DMS79 treated with DMSO at 0.1 percent for 48 hours (cell line): Measurements from ENCODE around the gene RIC3.
A peak's percentile ranks its signal among the peaks of the same experiment; 100 is the strongest.

ENCODE experiments used
- DNase-seq: peaks from one replicate; lab custom pipeline; 2025; lab: John Stamatoyannopoulos, UW

The RIC3 gene

DNA sequence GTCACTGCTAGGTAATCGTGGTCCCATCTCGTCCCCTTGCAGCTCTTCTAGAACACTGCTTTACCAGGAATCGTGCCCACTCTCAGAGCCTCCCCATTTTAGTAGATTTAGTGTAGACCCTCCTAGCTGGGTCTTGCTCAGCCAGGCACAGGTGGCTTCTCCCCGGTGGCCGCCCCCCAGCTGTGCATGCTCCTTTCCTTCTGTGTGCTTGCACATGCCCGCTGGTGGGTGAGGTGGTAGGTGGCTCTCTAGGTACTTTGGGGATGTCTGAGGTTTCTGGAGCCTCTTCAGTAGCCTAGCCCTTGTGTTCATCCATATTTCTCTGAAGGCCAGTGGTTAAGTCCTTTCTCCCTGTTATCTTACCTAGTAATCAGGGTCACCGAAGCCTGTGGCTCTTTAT is 82.3 kb downstream of the RIC3 start:
- DNase-seq: no peak

DNA sequence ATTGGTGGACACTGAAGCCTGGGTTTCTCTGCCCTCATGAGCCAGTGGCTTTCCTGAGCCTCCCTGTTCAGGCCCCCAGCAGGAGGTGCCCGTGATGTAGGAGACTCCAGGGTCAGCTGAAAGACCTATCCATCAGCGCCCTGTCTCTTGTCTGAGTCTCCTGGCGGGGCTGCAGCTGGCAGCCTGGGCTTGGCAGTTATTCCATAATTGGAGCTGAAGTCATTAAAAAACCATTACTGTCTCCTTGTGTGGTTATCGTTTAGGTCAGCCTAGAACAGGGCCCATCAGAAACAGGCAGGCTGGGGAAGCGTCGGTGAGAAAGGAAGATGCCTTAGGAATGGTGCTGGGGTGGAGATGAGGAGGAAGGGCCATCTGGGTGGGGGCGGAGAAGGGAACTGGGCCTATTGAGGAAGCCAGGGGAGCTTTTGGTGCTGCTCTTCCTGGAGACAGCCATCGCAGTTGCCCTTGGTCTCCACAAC is 82.8 kb downstream of the RIC3 start:
- peak; percentile 30 for DNase-seq

DNA sequence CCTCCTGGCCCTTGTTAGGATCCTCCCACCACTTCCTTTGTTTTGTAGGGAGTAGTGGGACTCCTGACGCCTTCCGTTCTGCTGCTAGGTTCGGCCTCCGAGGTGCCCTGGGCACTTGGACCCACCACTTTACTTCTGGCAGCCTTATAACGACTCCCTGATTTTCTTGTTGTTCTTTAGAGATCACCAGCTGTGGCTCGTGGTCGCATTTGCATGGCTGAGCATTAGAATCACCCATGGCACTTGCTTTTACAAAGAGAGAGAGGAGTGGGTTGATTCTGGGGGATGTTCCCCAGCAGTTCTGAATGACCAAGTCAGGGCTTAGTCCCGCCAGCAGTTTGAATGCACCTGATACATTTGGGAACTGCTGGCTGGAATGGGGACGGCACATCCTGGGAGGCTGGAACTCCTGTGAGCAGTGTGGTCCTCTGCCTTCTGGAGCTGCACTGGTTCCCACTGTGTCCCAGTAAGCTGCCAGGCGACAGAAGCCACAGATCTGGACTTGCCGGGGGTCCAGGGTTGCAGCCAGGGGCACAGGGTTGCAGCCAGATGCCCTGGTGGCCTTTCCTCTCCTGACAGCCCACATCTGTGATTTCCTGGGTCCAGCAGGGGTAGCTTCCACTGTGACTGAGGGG is 83.7 kb downstream of the RIC3 start:
- no peak for DNase-seq

DNA sequence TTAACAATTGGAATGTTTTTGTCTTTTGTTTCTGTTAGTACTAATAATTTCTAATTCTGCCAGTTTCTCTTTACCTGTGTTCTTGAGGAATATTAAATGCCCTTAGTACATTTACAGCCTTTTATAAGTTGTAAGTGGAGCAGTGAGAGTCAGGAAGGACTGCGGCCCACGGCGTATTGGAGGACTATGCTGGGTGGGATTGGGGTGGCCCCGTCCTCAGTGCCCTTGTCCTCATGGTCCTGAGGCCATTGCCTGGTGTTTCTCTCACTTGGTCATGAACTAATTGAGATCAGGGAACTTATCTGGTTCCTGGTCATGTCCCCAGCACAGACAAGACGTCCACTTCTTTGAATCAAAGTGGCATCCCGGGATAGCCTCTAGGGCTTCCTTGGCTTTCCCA is 84.5 kb downstream of the RIC3 start:
- no peak for DNase-seq

DNA sequence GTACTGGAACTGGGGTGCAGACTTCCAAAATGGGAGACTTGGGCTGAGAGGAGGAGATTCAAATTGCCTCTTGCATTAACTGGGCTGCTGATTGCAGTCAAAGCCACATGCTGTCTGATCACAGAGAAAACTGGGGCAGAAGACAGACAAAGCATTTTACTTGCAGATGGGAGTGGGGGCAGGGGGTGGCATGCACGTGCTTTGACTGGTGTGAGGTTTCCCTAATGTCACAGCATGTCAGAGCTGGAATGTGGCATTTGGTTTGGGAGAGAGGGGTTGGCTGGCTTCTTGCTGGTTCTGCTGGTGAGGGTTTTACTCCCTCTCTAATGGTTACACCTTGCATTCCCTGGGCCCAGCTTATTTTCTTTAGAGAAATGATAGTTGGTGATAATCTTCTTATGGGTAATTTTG is 84.9 kb downstream of the RIC3 start:
- no peak for DNase-seq

DNA sequence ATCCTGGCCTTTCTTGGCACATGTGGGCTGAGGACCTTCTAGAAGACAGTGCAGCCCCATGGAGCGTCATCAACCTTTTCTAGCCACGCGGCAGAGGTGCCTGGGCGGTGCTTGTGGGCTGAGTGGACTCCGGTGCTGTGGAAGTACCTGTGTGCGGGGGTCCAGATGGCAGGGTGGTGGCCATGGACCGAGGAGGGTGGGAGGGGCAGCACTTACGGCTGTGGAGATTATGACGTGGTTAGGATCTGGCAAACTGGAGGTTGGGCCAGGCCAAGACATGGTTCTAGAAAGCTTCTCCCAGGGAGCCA is 85.8 kb downstream of the RIC3 start:
- DNase-seq: no peak

DNA sequence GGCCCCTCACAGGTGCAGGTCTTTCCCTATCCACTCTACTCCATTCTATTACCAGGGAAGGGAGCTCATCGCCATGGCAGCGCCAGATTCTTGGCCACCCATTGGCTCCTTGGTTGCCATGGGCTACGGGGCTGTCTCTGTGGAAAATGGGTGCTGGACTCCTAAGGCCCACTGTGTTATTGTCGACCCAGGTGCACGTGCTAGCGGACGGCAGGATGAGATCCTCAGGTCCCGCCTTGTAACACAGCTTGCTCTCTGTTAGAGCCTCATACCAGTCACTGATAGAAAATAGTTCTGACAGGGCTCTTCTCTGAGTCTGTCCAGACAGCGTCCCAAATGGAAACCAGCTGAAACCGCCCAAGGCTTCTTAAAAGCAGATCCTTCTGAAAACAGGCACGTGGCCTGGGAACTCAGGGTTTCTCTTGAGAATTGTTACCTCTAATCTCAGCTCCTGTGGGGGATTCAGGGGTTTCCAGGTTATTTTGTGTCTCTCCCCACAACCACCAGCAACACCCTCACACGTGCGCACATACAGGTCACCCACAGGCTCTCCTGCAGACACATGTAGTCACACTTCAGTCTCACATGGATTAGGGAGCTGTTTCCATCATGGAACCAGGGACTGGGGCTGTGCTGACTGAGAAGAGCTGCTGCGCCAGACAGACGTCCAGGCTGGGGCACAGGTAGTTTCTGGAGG is 86.3 kb downstream of the RIC3 start:
- peak; percentile 28 for DNase-seq

DNA sequence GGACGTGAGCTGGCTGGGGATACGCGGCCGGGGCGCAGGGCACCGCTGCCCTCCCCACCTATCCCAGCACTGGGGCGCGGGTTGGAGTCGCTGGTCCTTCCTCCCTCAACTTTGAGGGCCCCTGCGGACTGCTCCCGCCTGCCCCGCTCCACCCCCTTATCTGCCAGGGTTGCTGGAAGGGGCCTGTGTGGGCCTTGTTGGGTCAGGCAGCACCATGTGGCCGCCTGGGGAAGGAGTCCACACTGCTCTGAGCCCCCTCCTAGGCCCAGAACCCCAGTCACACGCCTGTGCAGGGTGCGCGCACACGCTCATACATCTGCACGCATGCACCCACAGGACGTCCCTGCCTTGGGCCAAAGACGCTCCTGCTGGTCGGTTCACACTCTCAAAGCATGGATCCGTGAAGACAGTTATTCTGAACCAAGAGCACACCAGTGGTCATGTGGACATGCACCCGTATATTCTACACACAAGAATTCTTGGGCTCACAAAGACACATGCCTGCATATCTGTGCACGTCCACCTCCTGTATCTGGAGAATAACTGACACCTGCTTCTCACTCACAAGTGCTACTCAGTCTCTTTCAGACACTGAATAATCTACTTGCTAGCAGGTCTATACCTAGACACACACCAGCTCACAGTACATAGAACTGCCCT is 87.1 kb downstream of the RIC3 start:
- DNase-seq: no peak

DNA sequence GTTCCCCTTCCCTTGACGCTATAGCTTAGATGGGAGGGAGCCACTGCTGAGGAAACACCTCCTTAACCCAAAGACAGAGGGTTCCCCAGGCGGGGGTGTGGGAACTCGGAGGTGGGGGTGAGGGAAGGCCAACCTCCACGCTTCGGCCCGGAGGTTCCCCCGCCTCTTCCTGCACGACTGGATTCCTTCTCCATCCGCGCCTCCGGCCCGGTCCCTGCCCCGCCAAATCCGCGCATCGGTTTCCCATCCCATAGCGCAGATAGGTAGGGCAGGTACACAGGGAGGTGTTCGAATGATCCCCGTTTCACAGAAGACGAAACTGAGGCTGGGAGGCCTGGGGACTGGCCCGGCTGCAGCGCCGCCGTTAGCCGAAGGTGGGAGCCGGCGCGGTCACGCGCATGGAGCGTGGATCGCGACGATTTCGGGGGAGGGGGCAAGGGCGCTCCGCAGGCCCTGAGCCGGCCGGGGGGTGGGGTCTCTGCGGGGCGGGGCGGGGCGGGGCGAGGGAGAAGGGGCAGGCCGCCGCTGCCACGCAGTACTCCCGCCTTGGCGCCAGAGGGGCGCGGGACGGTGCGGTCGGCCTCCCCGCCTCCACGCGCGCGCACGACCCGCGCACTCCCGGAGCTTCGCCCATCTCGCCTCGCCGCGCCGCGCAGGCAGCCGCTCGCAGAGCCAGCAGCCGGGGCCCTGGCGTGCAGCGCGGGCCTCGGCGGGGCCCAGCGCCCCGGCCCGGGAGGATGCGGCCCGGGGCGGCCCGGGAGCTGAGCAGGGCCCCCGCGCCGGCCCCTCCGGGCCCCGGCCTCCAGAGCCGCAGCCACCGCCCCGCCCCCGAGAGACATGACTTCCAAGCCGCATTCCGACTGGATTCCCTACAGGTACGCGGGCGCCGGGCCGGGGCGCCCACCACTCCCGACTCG is 87.9 kb downstream of the RIC3 start, which contains the start of gene TUB:
Gene TUB, plus strand, starts transcription at position 538 of the 917 bp plus-strand sequence. Its CDS starts 300 bp downstream, at position 838.
- no peak for DNase-seq

DNA sequence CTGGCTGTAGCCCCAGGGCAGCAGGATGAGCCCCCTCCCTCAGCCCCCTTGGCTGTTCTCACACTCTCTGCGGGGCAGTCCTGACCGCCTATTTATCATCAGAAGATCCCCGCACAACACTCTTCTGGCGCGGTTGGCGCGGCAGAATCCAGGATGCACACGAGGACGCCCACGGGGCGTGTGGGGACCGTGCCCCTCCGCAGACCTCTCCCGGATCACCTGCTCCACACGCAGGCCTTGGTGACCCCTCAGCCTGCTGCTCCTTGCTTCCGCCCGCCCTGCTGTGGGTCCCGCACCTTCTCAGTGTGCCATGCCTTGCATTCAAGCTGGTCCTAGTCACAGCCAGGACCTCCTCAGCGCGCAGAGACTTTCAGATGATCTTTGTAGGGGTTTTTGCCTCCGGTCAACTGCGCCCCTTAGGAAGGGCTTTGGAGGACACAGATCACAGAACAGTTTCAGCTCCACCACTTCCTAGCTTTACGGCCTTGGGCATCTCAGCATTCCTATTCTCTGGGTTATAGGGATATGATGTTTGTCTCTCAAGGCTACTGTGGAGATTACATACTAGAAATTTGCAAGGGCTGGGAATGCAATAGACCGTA is 88.7 kb downstream of the RIC3 start:
- DNase-seq: no peak

DNA sequence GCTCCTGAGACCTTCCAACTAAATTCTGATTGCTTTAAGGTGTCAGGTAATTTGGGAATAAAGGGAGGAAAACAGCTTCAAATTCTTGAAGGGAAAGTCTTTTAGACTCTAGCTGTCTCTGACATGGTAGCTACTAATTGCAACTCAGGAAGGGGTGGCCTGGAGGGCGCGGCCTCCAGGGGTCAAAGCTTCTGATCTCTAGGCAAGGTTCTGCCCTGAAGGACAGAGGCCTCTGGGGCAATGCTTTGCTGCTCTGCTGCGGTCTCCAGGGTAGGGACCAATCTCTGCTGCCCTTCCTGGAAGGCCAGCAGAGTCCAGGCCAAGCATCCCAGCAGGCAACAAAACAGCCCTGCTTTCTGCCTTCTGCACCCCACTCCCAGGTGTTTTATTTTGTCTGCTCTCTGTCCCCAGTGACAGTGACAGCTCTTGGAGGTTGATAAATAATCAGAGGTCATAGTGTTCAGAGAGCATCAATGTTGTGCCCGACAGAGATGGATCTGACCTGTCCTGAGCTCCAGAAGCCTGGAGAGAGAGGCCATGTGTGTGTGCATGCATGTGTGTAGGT is 89.6 kb downstream of the RIC3 start:
- DNase-seq: no peak

DNA sequence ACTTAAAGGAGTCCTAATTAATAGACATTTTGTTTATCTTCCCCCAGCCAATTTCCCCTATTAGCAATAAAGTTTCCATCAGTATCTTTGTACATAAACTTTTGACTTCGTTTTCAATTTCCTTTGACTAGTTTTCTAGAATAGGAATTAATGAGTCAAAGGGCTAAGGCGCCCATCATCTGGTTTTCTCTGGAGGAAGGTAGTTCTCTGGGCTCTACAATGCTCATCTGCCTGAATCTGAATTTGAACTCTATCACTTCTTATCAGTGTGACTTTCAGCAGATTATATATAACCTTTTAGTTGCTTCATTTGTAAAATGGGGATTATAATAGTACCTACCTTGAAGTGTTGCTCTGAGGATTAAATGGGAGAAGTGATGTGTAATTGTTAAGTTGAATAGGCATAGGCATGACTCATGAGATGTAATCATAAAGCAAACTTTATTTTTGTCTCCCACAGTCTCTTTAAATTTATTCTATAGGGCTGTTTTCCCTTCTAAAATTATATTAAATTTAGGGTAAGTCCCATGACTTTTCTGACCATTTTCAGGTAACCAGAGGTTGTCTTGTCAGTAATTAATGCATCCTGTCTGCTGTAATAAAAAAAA is 93.6 kb downstream of the RIC3 start:
- no peak for DNase-seq

DNA sequence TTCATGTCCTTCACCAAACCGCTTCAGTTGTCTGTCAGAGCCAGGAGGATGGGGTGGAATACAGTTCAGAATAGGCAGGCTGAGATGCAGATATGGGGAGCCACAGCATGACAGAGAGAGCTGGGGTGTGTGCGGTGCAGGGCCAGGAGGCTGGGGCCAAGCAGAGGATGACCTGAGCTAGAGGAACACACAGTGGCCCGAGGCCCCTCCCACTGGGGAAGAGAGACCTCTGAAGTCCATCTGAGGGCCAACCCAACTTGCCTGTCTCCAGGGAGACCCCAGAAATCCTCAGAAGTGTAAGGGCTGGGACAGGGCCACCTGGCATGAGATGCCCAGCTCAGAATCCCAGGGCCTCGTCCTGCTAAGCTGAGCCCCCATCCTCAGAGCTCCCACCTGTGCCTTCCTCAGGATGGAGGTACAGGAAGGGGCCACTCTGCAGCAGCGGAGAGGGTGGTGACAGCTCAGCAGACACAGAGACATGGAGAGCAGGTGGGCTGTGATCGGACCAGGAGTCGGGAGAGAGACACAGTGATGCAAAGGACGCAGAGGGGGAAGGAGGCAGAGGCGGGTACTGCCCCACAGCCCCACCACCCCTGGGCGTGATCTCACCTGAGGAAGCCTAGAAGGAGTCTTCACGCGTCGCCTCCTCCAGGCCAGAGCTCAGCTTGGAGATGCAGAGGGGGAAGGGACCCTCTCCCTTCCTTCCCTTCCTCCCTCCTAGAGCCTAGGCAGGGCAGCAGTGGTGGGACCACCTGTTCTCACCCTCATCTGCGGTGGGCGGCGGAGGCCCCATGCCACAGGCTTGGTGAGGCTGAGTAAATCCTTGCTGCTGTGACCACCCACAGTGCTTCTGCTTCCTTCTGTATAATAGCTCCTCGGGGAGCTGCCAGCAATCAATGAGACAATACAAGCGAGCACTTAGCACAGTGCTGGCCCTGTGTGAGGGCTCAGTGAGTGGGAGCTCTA is 96.9 kb downstream of the RIC3 start:
- DNase-seq: no peak

DNA sequence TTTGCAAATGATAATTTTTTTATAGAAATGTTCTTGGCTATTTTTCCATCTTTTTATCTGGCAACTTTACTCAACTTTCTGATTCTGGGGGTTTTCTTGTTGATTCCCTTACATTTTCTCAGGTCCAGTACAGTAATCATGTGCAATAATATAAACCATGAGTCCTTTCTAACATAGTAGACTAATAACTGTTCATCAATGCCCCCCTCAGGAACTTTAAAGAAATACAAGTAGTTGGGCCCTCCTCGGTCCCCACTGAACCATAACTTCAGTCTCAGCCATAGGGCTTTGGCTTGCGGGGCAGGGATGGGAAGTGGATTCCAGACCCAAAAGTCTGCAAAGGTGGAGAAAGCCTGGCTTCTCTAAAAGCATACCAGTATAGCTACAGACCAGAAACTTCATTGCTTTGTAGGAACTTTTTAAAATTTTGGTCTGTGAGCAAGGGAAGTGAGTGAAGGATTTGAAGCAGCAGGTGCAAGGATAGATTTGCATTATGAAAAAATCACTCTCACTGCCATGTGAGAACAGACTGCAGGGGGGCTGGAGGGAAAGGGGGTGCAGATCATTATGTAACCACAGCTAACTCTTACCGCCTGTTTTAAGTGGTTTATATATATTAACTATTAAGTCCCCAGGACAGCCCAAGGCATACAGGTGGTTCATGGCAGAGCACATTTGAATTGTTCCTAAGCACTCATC is 98.3 kb downstream of the RIC3 start:
- peak; percentile 17 for DNase-seq

DNA sequence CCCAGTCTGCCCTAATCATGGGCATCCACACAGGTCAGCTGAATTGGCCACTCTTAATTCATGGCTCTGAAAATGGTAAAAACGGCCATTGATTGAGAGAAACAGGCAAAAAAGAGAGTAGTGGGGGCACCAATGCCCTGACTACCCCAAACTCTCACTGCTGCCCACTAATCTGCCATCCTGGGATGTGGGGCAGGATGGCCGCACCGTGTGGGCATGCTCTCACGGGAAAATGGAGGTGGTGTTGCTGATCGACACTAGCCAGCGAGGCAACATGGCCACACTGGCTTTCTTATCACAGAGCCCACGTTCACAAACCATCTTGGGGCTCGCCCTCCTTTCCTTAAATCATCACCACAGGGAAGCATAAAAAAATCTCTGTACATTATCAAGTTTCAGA is 99.1 kb downstream of the RIC3 start:
- DNase-seq: no peak

DNA sequence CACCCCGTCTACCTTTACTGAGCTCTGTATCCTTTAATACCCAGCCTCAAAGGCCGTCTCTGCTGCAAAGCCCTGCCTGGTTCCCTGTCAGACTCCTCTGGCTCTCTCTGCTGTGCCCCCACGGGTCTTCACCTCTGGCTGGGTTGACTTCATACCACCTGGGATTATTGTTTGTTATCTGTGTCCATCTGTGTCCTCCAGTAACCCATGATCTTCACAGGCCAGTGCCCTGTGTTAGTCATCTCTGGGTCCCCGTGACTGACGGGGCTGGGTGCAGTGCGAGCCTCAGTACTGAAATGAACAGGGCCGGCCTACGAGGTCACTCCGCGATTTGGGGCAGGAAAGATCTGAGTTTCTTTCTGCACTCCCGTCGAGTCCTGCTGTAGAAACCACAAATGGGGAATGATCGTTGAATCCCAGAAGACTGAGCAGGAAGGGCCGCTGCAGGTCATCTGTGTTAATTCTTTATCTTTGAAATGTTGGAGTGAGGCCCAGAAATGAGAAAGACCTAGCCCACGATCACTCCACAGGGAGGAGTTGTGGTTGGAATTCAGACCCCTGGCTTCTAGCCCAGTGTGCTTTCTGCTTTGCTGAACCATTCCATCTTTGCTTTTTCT is 100.1 kb downstream of the RIC3 start:
- DNase-seq: peak; percentile 88

DNA sequence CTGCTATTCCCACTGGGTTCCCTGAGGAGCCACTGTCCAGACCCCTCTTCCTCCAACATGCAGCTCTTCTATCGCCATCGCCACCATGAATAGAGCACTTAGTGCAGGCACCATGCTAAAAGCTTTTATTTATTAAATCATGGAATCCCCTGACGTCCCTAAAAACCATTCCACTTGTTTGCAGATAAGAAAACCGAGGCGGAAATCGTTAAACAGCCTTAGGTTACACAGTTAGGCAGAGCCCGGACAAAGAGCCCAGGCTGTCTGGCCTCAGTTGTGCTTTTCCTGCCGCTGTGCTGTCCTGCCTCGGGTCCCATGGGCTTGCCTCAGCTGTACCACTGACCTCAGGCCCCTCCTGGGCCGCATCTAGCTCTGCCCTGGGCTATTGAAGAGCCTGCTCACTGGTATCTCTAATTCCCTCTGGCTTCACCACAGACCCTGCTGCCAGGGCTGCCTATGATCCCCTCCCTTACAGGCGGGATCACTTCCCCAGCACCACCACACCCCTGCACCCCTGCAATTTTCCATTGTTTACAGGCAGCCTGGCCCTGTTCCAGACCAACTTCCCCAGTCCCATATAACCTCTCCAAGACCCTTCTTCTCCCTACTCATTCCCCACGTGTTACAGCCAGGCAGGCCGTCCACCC is 100.8 kb downstream of the RIC3 start:
- no peak for DNase-seq

DNA sequence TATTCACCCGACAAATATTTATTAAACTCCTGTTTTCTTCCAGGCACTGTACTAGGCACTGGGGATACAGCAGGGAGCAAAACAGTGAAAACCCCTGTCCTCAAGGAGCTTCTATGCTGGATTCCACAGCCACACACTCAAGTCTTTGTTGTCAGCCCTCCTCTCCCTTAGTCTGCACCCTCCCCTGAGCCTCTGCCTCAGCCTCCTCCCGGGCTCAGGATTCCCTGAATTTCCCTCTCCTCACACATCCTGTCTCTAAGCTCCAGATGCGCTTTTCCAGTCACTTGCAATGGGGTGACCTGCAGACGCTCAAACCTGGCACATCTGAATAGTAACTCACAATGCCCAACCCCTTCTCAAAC is 101.3 kb downstream of the RIC3 start:
- no peak for DNase-seq
